GM10248 (cell line): Measurements from ENCODE around the gene CPVL.
A peak's percentile ranks its signal among the peaks of the same experiment; 100 is the strongest.

Experiments
- CTCF ChIA-PET: fragments of 300-600 bp; sonication (Branson Sonifier 250); formaldehyde crosslinking; extraction: SDS; loops from one replicate; lab custom pipeline; 2021; ENCODE audit warnings: antibody characterized with exemption; lab: Yijun Ruan, JAX
- POLR2A ChIA-PET: fragments of 350-650 bp; sonication (Branson Sonifier 250); formaldehyde crosslinking; extraction: SDS; loops from one replicate; lab custom pipeline; 2020; ENCODE audit warnings: antibody characterized with exemption; lab: Yijun Ruan, JAX
- DNase-seq: peaks from one replicate; pipeline ENCODE4 v3.0.0; 2012; ENCODE audit errors: extremely low spot score
- CTCF ChIP-seq: IDR thresholded peaks from 2 replicates; pipeline ENCODE4 v1.5.1; 2012; ENCODE audit warnings: mild to moderate bottlenecking, low read depth; ENCODE audit errors: extremely low read depth, missing control alignments, control extremely low read depth

CPVL gene

GRCh38 chr7:29146057-29146706 lies at the start of gene CPVL:
Gene CPVL, minus strand, starts transcription at chr7:29146537. Its CDS starts 25,476 bp downstream, at chr7:29121061.
- CTCF ChIA-PET: no interaction called here
- POLR2A ChIA-PET: no interaction called here
- TF ChIP-seq CTCF: no peak
- DNase-seq: no peak

- peak; percentile 21 for DNase-seq
- ChIA-PET CTCF (interaction anchor here (0.9 kb wide), 1 partner anchor 214 kb away, joined by 3 read pairs; no protein-coding TSS in a partner anchor), POLR2A (no interaction called here)
- TF ChIP-seq CTCF: no peak
These were observed 48.5 kb upstream of the CPVL start, which contains the start of gene CHN2 for GRCh38 chr7:29194594-29195427. Gene CHN2, plus strand, starts transcription at chr7:29194775.

- DNase-seq: no peak
- POLR2A ChIA-PET: no interaction called here
These were observed 47.9 kb upstream of the CPVL start for GRCh38 chr7:29194206-29194593.

GRCh38 chr7:29193316-29194205 lies 47.2 kb upstream of the CPVL start:
- CTCF ChIA-PET: no interaction called here
- TF ChIP-seq CTCF: no peak
- no peak for DNase-seq
- POLR2A ChIA-PET: no interaction called here

More at GRCh38 chr7:29194206-29194593, 47.9 kb upstream of the CPVL start:
- no peak for TF ChIP-seq CTCF
- CTCF ChIA-PET: no interaction called here

- no peak for TF ChIP-seq CTCF
- POLR2A ChIA-PET: no interaction called here
- DNase-seq: no peak
- CTCF ChIA-PET: interaction anchor here (1.3 kb wide), 1 partner anchor 19 kb away, joined by 4 read pairs; no protein-coding TSS in a partner anchor
These were observed 46.5 kb upstream of the CPVL start for GRCh38 chr7:29192811-29193210.

- CTCF ChIA-PET: interaction anchor here (1.3 kb wide), 1 partner anchor 18 kb away, joined by 4 read pairs; no protein-coding TSS in a partner anchor
- no peak for TF ChIP-seq CTCF
These were observed 46.0 kb upstream of the CPVL start for GRCh38 chr7:29192323-29192722.

More at GRCh38 chr7:29192323-29192722, 46.0 kb upstream of the CPVL start:
- no peak for DNase-seq
- POLR2A ChIA-PET: no interaction called here
